Measurements from ENCODE around the gene GOLGA1. TPM values are rescaled to one million over a fixed set of nuclear protein-coding genes. Genes with fewer than 3 reads are reported as not detected.
A peak's percentile ranks its signal among the peaks of the same experiment; 100 is the strongest.

Gene GOLGA1
- total and polyA plus RNA-seq, 2 of the 13 experiments (the other 11 are each of a cell fraction or from before 2014, with no cell fraction given), result 12.7 to 15.9 TPM

DNA sequence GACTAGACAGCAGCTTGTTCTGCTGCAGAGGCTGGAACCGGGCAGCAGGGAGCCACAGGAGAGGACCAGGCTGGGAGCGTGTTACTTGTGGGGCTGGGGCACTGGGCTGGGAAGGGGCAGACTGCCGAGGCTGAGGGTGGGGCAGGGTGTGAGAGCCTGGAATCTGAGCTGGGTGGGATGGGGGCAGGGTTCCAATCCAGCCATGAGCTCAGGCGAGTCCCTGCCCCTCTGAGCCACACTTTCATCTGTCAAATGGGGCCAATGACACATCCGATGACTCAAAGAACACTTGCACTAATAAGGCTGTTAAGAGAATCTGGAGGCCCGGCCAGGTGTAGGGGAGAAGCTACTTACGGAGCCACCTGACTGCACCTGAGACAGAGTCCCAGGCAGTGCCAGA lies 106.3 kb downstream of the GOLGA1 start:
- intact Hi-C loops (cut with micrococcal nuclease; ENCODE audit: unreplicated experiment), result no loop called here
- peaks cover 3 to 21% of the 10 kb centered on the region in 2 experiments; a peak in 4 of 5 replicates for H3K27me3 ChIP-seq (ENCODE audit: control insufficient read depth in 1 of 2, insufficient read depth in 2 of 2, low read length in 2 of 2)
- no peak overlapping the region for H3K27ac ChIP-seq (ENCODE audit: extremely low read length, insufficient read depth, low read length)
- H3K36me3 ChIP-seq (replicated peaks in 1 of 2; ENCODE audit: control insufficient read depth in 1 of 2, insufficient read depth in 2 of 2, low read length in 2 of 2), result no peaks in the 10 kb centered on the region
- in situ Hi-C loops (cut with HindIII; ENCODE audit: extremely low pct_ligation_motif_present, low pct_unique_long_range_greater_than_20kb), result no loop called here
- no peaks in the 10 kb centered on the region for H3K9me3 ChIP-seq (ENCODE audit: low read length)
- peak overlapping the region; percentile 25 for H3K9ac ChIP-seq (ENCODE audit: insufficient read depth, low read depth, low read length)
- peak overlapping the region; percentile 75 for H3K4me2 ChIP-seq (ENCODE audit: low read depth, low read length)
- CTCF ChIA-PET (ENCODE audit: low intra/inter-chr PET ratio, low total read pairs), result no interaction called here
- no peak overlapping the region for H2AFZ ChIP-seq (ENCODE audit: low read length)
- H3K4me1 ChIP-seq (ENCODE audit: insufficient read depth, low read length), result peaks cover 45% of the 10 kb centered on the region
- 17% methylated on average over 2 of the region's 7 CpGs for WGBS (ENCODE audit: low lambda C conversion rate)
- H4K20me1 ChIP-seq (ENCODE audit: insufficient read depth, low read length), result no peaks in the 10 kb centered on the region
- POLR2A ChIA-PET, result interaction anchor here (1.1 to 1.3 kb wide), 2 partner anchors 16 to 23 kb away, joined by 3 read pairs; no protein-coding TSS in a partner anchor
- H3K4me3 ChIP-seq (replicated peaks in 1 of 3; ENCODE audit: insufficient read depth in 1 of 3, low read depth in 2 of 3, low read length in 3 of 3), result peak overlapping the region in 2 of 3 experiments; percentile 25 to 67; a peak in 4 of 6 replicates
- FAIRE-seq (no peak), ATAC-seq (peak; percentile 59), DNase-seq (ENCODE audit: low spot score) (no peak)
- H3K79me2 ChIP-seq (ENCODE audit: insufficient read depth, low read length), result no peaks in the 10 kb centered on the region
- BruUV-seq (replicated peaks), result no TSS peak
- TF ChIP-seq ZNF501 (CRISPR knock-in tag; IDR thresholded peaks at IDR 0.05), result 0 out of 2 replicates have a peak, but pooled peaks have one; percentile 31
- 0 out of 2 replicates have a peak, but pooled peaks have one; percentile 9 for TF ChIP-seq SAP130 (CRISPR knock-in tag; IDR thresholded peaks at IDR 0.05; ENCODE audit: low read depth)
- TF ChIP-seq RFXANK (CRISPR knock-in tag; IDR thresholded peaks at IDR 0.05), result no peak
- TF ChIP-seq, protein P1, sequence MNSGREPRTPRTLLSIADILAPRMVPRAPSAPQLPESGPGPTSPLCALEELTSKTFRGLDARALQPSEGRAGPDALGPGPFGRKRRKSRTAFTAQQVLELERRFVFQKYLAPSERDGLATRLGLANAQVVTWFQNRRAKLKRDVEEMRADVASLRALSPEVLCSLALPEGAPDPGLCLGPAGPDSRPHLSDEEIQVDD (CRISPR knock-in tag; IDR thresholded peaks at IDR 0.05; ENCODE audit: borderline replicate concordance), result no peak
- TF ChIP-seq ZFX (CRISPR knock-in tag; IDR thresholded peaks at IDR 0.05; ENCODE audit: low read depth), result peak; percentile 34; the same call in 1 of the 2 replicates
- 0 out of 2 replicates have a peak, but pooled peaks have one; percentile 29 for TF ChIP-seq HNRNPL (IDR thresholded peaks at IDR 0.05; ENCODE audit: low read depth, low read length)
- TF ChIP-seq, protein P2, sequence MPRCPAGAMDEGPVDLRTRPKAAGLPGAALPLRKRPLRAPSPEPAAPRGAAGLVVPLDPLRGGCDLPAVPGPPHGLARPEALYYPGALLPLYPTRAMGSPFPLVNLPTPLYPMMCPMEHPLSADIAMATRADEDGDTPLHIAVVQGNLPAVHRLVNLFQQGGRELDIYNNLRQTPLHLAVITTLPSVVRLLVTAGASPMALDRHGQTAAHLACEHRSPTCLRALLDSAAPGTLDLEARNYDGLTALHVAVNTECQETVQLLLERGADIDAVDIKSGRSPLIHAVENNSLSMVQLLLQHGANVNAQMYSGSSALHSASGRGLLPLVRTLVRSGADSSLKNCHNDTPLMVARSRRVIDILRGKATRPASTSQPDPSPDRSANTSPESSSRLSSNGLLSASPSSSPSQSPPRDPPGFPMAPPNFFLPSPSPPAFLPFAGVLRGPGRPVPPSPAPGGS (CRISPR knock-in tag; IDR thresholded peaks at IDR 0.05), result 0 out of 2 replicates have a peak, but pooled peaks have one; percentile 16
- TF ChIP-seq MBNL3 (CRISPR knock-in tag; conservative IDR thresholded peaks at IDR 0.05), result no peak
- peak; percentile 79 for TF ChIP-seq ZNF629 (CRISPR knock-in tag; conservative IDR thresholded peaks at IDR 0.05)
- TF ChIP-seq NFKB2 (CRISPR knock-in tag; IDR thresholded peaks at IDR 0.05; ENCODE audit: borderline replicate concordance), result no peak
- no peak for TF ChIP-seq HOXA7 (CRISPR knock-in tag; IDR thresholded peaks at IDR 0.05)
- TF ChIP-seq ZNF251 (CRISPR knock-in tag; IDR thresholded peaks at IDR 0.05), result no peak
- no peak for TF ChIP-seq KLF9 (CRISPR knock-in tag; IDR thresholded peaks at IDR 0.05; ENCODE audit: low read depth)
- no peak for TF ChIP-seq CAMTA2 (CRISPR knock-in tag; IDR thresholded peaks at IDR 0.05; ENCODE audit: borderline replicate concordance)
- no peak for TF ChIP-seq ZSCAN31 (CRISPR knock-in tag; IDR thresholded peaks at IDR 0.05; ENCODE audit: low read depth)
- no peak for TF ChIP-seq KDM1A (CRISPR knock-in tag; IDR thresholded peaks at IDR 0.05)
- 0 out of 2 replicates have a peak, but pooled peaks have one; percentile 42 for TF ChIP-seq KDM5B (CRISPR knock-in tag; IDR thresholded peaks at IDR 0.05; ENCODE audit: borderline replicate concordance)
- peak; percentile 39; the same call in 1 of the 2 replicates for TF ChIP-seq TBX2 (CRISPR knock-in tag; IDR thresholded peaks at IDR 0.05; ENCODE audit: borderline replicate concordance)
- no peak for TF ChIP-seq ARNTL (CRISPR knock-in tag; IDR thresholded peaks at IDR 0.05)
- TF ChIP-seq, protein P3, sequence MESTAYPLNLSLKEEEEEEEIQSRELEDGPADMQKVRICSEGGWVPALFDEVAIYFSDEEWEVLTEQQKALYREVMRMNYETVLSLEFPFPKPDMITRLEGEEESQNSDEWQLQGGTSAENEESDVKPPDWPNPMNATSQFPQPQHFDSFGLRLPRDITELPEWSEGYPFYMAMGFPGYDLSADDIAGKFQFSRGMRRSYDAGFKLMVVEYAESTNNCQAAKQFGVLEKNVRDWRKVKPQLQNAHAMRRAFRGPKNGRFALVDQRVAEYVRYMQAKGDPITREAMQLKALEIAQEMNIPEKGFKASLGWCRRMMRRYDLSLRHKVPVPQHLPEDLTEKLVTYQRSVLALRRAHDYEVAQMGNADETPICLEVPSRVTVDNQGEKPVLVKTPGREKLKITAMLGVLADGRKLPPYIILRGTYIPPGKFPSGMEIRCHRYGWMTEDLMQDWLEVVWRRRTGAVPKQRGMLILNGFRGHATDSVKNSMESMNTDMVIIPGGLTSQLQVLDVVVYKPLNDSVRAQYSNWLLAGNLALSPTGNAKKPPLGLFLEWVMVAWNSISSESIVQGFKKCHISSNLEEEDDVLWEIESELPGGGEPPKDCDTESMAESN (CRISPR knock-in tag; conservative IDR thresholded peaks at IDR 0.05), result no peak

Data from HepG2 (cell line).